ENCODE data around the gene EDIL3. TPM values are rescaled to one million over a fixed set of nuclear protein-coding genes. Genes with fewer than 3 reads are reported as not detected.

EDIL3 gene
- total RNA-seq, 4 donors from 2014 or later = 14.8 to 29.0 (median 20.2) TPM

DNA sequence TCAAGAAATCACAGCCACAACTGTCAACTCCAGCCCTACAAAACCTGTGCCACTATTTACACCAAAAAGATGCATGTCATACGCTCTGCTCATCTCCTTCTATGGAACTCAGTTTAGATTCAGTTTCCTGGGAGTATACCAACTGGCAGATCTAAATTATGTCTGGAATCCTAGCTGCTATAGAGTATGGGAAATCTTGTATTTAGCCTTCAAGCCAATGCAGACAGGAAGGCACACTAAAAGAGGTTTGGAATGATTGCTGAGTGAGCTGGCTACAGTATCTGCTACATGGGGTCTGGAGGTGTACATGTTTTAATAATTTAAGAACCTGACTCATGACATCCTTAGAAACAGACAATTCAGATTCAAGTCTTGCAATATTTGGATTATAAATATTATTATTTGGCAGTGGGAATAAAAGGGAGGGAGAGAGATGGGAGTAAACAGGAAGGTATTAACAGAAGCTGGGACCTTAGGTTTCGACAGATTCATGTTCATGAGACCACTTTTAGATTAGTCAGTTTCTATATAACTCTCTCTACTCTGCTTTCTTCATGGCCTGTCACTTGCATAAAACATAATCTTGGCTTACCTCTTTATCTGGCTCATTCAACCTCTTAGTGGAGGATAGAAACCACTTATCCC is 485.2 kb downstream of the EDIL3 start:
- TF ChIP-seq POLR2A (IDR thresholded peaks at IDR 0.05) = no peak
- TF ChIP-seq, protein P1, sequence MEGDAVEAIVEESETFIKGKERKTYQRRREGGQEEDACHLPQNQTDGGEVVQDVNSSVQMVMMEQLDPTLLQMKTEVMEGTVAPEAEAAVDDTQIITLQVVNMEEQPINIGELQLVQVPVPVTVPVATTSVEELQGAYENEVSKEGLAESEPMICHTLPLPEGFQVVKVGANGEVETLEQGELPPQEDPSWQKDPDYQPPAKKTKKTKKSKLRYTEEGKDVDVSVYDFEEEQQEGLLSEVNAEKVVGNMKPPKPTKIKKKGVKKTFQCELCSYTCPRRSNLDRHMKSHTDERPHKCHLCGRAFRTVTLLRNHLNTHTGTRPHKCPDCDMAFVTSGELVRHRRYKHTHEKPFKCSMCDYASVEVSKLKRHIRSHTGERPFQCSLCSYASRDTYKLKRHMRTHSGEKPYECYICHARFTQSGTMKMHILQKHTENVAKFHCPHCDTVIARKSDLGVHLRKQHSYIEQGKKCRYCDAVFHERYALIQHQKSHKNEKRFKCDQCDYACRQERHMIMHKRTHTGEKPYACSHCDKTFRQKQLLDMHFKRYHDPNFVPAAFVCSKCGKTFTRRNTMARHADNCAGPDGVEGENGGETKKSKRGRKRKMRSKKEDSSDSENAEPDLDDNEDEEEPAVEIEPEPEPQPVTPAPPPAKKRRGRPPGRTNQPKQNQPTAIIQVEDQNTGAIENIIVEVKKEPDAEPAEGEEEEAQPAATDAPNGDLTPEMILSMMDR (IDR thresholded peaks at IDR 0.05) = no peak
- intact Hi-C loops (cut with DNase I; ENCODE audit: low total_unique reads) = no loop called here
- WGBS, 2 donors = 75 to 77% methylated on average over 2 of the region's 2 CpGs
- DNase-seq (ENCODE audit: low spot score in 2 of 2) = no peak
- H3K4me3 ChIP-seq (ENCODE audit: low read depth, poor library complexity, severe bottlenecking) = no peak overlapping the region

GRCh38 chr5:83895860-83896259 is 488.8 kb downstream of the EDIL3 start:
- DNase-seq (ENCODE audit: low spot score in 2 of 2) = no peak
- intact Hi-C loops (cut with DNase I; ENCODE audit: low total_unique reads) = no loop called here
- TF ChIP-seq, protein P1 (IDR thresholded peaks at IDR 0.05) = no peak
- no peak for TF ChIP-seq POLR2A (IDR thresholded peaks at IDR 0.05)
- H3K4me3 ChIP-seq (ENCODE audit: low read depth, poor library complexity, severe bottlenecking) = no peak overlapping the region
- WGBS, 2 donors = 87 to 90% methylated on average over 2 of the region's 2 CpGs

- 76 to 77% methylated on average over 2 of the region's 2 CpGs for WGBS, 2 donors
- no peak overlapping the region for H3K4me3 ChIP-seq (ENCODE audit: low read depth, poor library complexity, severe bottlenecking)
- no peak for DNase-seq (ENCODE audit: low spot score in 2 of 2)
- no peak for TF ChIP-seq POLR2A (IDR thresholded peaks at IDR 0.05)
- TF ChIP-seq, protein P1 (IDR thresholded peaks at IDR 0.05) = no peak
- intact Hi-C loops (cut with DNase I; ENCODE audit: low total_unique reads) = no loop called here
Observed at GRCh38 chr5:83891261-83891660, 493.4 kb downstream of the EDIL3 start.

All from lower leg skin (tissue), 4 donors.